Measurements from ENCODE around the gene OR2AT4.
A peak's percentile ranks its signal among the peaks of the same experiment; 100 is the strongest.
"Not testable (repeated sequence)": the region's sequence is repeated elsewhere in the genome, so short reads cannot be mapped to it uniquely, and the experiment has no call there.

The OR2AT4 gene

GRCh38 chr11:75105967-75106681 lies 9.4 kb upstream of the OR2AT4 start:
- H3K4me3 ChIP-seq (ENCODE audit: low read length); DNase-seq (ENCODE audit: low read depth, low spot score): not testable (repeated sequence)

GRCh38 chr11:75105462-75105925 lies 8.8 kb upstream of the OR2AT4 start:
- DNase-seq (ENCODE audit: low read depth, low spot score), result no peak
- no peak overlapping the region for H3K4me3 ChIP-seq (ENCODE audit: low read length)

- H3K4me3 ChIP-seq (ENCODE audit: low read length), result no peak overlapping the region
- no peak for DNase-seq (ENCODE audit: low read depth, low spot score)
These were observed 6.8 kb upstream of the OR2AT4 start for GRCh38 chr11:75103380-75104026.

- no peak overlapping the region for H3K4me3 ChIP-seq (ENCODE audit: low read length)
- DNase-seq (ENCODE audit: low read depth, low spot score), result no peak
These were observed 4.9 kb upstream of the OR2AT4 start for GRCh38 chr11:75101424-75102128.

- no peak overlapping the region for H3K4me3 ChIP-seq (ENCODE audit: low read length)
These were observed 3.6 kb upstream of the OR2AT4 start for GRCh38 chr11:75100314-75100713.

GRCh38 chr11:75099635-75100034 lies 3.0 kb upstream of the OR2AT4 start:
- no peak for DNase-seq (ENCODE audit: low read depth, low spot score)
- H3K4me3 ChIP-seq (ENCODE audit: low read length), result no peak overlapping the region

More at GRCh38 chr11:75100314-75100713, 3.6 kb upstream of the OR2AT4 start:
- no peak for DNase-seq (ENCODE audit: low read depth, low spot score)

- H3K4me3 ChIP-seq (ENCODE audit: low read length); DNase-seq (ENCODE audit: low read depth, low spot score): not testable (repeated sequence)
These were observed 2.3 kb upstream of the OR2AT4 start for GRCh38 chr11:75098835-75099439.

GRCh38 chr11:75098181-75098580 lies 1.5 kb upstream of the OR2AT4 start:
- H3K4me3 ChIP-seq (ENCODE audit: low read length); DNase-seq (ENCODE audit: low read depth, low spot score): not testable (repeated sequence)

- H3K4me3 ChIP-seq (ENCODE audit: low read length), result no peak overlapping the region
- DNase-seq (ENCODE audit: low read depth, low spot score), result no peak
These were observed 489 bp upstream of the OR2AT4 start for GRCh38 chr11:75097173-75097557.

- DNase-seq (ENCODE audit: low read depth, low spot score), result not testable (repeated sequence)
These were observed 2.3 kb downstream of the OR2AT4 start for GRCh38 chr11:75094382-75094781.

GRCh38 chr11:75090671-75091177 lies 6.0 kb downstream of the OR2AT4 start:
- DNase-seq (ENCODE audit: low read depth, low spot score), result peak; percentile 28
- no peak overlapping the region for H3K4me3 ChIP-seq (ENCODE audit: low read length)

More at GRCh38 chr11:75094382-75094781, 2.3 kb downstream of the OR2AT4 start:
- H3K4me3 ChIP-seq (ENCODE audit: low read length), result not testable (repeated sequence)

- H3K4me3 ChIP-seq (ENCODE audit: low read length), result no peak overlapping the region
- no peak for DNase-seq (ENCODE audit: low read depth, low spot score)
These were observed 9.1 kb downstream of the OR2AT4 start for GRCh38 chr11:75087319-75088305.

- no peak overlapping the region for H3K4me3 ChIP-seq (ENCODE audit: low read length)
- DNase-seq (ENCODE audit: low read depth, low spot score), result no peak
These were observed 11.8 kb downstream of the OR2AT4 start for GRCh38 chr11:75084883-75085282.

GRCh38 chr11:75083217-75083605 lies 13.5 kb downstream of the OR2AT4 start:
- no peak overlapping the region for H3K4me3 ChIP-seq (ENCODE audit: low read length)
- no peak for DNase-seq (ENCODE audit: low read depth, low spot score)

- no peak for DNase-seq (ENCODE audit: low read depth, low spot score)
- H3K4me3 ChIP-seq (ENCODE audit: low read length), result no peak overlapping the region
These were observed 14.0 kb downstream of the OR2AT4 start for GRCh38 chr11:75082601-75083216.

GRCh38 chr11:75079546-75079945 lies 17.1 kb downstream of the OR2AT4 start:
- no peak for DNase-seq (ENCODE audit: low read depth, low spot score)
- H3K4me3 ChIP-seq (ENCODE audit: low read length), result no peak overlapping the region

GRCh38 chr11:75078233-75078632 lies 18.4 kb downstream of the OR2AT4 start:
- DNase-seq (ENCODE audit: low read depth, low spot score), result no peak

GRCh38 chr11:75077316-75077715 lies 19.4 kb downstream of the OR2AT4 start:
- no peak for DNase-seq (ENCODE audit: low read depth, low spot score)
- no peak overlapping the region for H3K4me3 ChIP-seq (ENCODE audit: low read length)

More at GRCh38 chr11:75078233-75078632, 18.4 kb downstream of the OR2AT4 start:
- H3K4me3 ChIP-seq (ENCODE audit: low read length), result no peak overlapping the region
